HG03460 (cell line): ENCODE data around the gene RAP1GAP.
"Not testable (repeated sequence)": the region's sequence is repeated elsewhere in the genome, so short reads cannot be mapped to it uniquely, and the experiment has no call there.

Experiments
- ATAC-seq: cut with Tn5 transposase; IDR thresholded peaks from one replicate; pipeline ENCODE4 v1.9.1; 2021; ENCODE audit not compliant: unreplicated experiment

Gene RAP1GAP

GRCh38 chr1:21680381-21680780, 11.2 kb upstream of the RAP1GAP start:
- no peak for ATAC-seq

GRCh38 chr1:21677168-21677567, 8.0 kb upstream of the RAP1GAP start:
- no peak for ATAC-seq

- ATAC-seq, result no peak
Observed at GRCh38 chr1:21674957-21675356, 5.8 kb upstream of the RAP1GAP start.

- ATAC-seq, result not testable (repeated sequence)
Observed at GRCh38 chr1:21673853-21674252, 4.7 kb upstream of the RAP1GAP start.

- no peak for ATAC-seq
Observed at GRCh38 chr1:21673277-21673780, 4.2 kb upstream of the RAP1GAP start.

- ATAC-seq, result no peak
Observed at GRCh38 chr1:21672478-21673276, 3.5 kb upstream of the RAP1GAP start.

- ATAC-seq, result no peak
Observed at GRCh38 chr1:21671915-21672314, 2.8 kb upstream of the RAP1GAP start.

GRCh38 chr1:21670956-21671902, 2.1 kb upstream of the RAP1GAP start:
- no peak for ATAC-seq

GRCh38 chr1:21670059-21670881, 1.1 kb upstream of the RAP1GAP start:
- ATAC-seq, result no peak

- ATAC-seq, result no peak
Observed at GRCh38 chr1:21668951-21669257, 253 bp downstream of the RAP1GAP start.

- no peak for ATAC-seq
Observed at GRCh38 chr1:21668232-21668950, 766 bp downstream of the RAP1GAP start.

GRCh38 chr1:21667348-21668231, 1.6 kb downstream of the RAP1GAP start:
- ATAC-seq, result no peak

GRCh38 chr1:21666576-21667320, 2.4 kb downstream of the RAP1GAP start:
- no peak for ATAC-seq

- ATAC-seq, result no peak
Observed at GRCh38 chr1:21665711-21666575, 3.2 kb downstream of the RAP1GAP start.

- no peak for ATAC-seq
Observed at GRCh38 chr1:21664806-21665588, 4.2 kb downstream of the RAP1GAP start.

GRCh38 chr1:21663951-21664805, 5.0 kb downstream of the RAP1GAP start:
- no peak for ATAC-seq
